Kidney glomerular epithelial cell (primary cell): ENCODE measurements around the gene DQX1.
A peak's percentile ranks its signal among the peaks of the same experiment; 100 is the strongest.

Source experiments
- DNase-seq: peaks from one replicate; lab custom pipeline; 2025; lab: John Stamatoyannopoulos, UW

Gene DQX1

DNA sequence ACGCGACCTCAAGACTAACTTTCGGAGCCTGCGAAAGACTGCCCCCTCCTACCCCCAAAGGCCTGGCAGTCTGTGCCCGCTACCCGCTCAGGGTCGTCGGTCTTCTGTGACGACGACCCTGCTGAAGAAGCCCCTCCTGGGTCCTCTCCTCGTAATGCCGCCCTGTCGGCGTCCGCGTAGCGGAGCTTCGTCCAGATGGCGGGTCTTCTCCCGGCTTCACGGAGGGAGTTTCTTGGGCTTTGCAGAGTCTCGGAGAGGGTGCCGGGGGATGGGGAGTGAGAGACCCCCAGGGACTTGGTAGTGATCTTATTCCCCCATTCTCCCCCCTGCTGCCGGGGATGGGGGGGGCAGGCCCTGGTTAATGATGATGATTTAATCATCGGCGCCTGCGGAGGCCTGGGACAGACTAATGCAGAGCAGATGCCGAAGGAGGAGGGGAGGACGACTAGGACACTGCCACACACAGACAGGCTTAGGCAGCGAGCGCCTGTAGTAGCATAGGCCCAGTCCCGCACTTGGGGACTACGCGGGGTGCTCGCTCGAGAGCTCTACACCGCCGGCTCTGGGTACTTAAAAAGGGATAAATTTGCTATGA, 18.0 kb downstream of the DQX1 start:
- DNase-seq = peak; percentile 21

DNA sequence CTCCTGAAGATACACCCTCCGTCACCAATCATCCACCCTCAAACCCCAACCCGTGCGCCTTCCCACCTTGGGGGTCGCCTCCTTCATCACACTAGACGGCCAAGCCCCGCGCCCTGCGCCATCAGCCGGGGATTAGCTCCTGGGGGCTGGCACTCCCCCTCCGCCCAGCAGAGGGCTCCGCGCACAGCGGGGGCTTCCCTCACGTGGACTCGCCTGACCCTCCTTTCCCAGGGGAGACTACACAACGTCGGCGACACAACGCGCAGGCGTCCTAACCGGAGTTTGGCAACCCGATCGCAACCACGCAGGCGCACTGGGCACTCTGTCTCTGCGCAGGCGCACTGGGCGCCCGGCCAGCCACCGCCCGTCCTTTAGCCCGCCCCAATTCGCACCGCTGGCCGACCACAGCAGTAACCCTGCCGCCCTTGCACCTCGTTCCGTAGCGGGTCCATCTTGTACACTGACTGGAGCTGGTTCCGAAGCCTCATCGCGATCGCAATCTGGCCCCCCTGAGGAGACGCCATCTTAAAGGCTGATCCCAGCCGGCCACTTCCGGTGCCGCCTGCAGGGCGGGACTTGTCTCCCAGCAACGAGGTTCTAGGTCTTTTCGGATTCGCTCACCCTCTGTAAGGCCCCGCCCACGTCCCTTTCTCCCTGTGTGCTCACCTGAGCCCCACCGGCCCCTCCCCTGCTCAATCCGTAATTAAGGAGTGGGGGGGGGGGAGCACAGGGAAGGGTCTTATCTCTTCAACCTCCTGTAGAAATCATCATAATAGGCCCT, 18.7 kb downstream of the DQX1 start, which contains the start of gene PCGF1:
Gene PCGF1 (minus strand): TSS at position 551 of the 781 bp plus-strand sequence. CDS start 27 bp downstream, at position 524.
- DNase-seq = peak; percentile 91

DNA sequence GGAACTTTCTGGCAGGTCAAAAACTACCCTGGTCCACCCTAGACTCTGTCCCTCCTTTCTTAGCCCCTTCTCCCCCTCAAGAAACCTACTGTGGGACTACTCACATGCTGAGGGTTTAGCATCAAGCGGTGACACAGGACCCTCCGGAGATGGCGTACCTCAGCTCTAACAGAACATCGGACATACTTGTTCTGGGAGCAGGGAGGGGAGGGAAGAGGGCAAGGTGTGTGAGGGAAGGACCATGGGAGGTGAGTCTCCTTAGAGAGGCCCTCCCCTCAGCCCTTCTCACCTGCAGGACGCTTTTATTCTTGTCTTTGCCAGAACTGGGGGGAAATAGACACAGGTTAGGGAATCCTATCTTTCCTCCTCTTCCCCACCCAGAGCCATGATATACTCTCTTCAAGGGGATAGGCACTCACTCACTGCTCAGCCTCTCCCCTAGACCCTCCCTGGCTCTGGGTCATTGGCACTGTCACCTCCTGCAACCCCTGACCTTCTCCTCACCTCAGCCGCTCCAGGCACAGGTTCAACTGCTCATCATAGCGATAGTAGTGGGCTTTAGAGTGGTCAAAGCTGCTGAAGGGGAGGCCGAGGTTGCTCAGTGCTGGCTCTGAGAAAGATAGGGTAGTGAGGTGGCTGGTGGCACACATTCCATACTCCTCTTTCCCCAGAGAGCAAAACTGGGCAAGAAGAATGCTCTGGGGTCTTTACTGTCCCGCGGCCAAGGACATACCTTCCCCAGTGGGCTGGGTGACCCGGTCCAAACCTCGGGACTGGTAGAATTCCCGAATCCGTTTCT, 20.4 kb downstream of the DQX1 start:
- no peak for DNase-seq

DNA sequence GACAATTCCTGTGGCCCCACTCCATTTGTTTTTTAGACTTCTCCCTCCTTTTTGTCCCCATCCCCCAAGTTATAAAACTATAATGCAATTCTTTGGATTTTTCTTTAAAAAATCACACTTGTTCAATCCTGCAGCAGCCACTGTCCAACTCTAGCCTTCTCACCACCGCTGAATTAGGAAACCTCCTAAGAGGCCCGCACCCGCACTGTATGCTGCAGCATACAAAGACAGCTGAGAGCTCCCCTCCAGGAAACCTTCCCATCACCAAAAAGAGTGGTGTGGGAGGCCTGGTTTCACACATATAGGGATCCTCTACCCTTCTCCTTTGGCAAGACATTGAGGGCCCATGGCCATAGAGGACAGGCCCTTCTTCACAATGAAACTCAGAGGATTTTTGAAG, 21.4 kb downstream of the DQX1 start:
- no peak for DNase-seq

DNA sequence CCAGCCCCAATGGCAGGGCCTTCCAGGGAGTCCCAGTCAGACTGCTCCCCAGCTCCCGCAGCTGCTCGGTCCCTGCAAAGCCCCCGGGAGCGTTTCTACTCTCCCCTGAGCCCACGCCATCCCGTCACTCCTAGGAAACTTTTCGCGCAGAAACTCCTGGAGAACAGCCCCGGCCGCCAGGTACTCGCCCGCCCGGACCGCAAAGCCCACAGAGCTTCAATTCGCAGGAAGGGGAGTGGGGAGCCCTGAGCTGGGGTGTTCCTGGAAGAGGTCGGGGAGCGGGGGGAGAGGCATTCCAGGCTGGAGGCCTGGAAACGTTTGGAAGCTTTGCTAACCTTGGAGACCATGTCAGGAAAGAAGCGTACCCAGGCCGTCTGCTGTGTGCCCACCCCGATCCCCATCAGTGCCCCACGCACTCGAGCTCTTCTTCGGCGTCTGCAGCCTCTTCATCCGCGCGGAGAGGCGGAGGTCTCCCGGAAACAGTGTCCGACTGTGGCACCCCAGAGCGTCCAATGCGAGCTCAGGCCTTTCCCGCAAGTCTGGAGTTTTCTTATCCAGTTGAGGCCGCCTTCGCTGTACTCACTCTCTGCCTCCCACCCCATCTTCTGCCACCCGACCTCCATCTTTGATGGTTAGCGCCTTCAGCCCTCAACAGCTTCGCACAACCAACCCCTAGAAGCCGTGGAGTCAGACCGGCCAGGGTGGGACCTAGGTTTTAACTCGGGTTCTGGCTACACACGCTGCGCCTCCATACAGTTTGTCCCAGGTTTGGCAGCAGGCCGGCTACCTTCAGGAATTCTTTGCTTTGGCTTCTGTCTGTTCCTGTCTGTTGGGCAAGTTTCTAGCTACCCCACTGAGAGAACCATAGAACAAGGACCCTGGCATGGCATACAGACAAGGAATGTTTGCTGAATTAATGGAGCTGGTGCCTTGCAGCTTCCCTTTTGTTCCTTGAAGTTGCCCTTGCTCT, 22.2 kb downstream of the DQX1 start:
- DNase-seq = no peak

DNA sequence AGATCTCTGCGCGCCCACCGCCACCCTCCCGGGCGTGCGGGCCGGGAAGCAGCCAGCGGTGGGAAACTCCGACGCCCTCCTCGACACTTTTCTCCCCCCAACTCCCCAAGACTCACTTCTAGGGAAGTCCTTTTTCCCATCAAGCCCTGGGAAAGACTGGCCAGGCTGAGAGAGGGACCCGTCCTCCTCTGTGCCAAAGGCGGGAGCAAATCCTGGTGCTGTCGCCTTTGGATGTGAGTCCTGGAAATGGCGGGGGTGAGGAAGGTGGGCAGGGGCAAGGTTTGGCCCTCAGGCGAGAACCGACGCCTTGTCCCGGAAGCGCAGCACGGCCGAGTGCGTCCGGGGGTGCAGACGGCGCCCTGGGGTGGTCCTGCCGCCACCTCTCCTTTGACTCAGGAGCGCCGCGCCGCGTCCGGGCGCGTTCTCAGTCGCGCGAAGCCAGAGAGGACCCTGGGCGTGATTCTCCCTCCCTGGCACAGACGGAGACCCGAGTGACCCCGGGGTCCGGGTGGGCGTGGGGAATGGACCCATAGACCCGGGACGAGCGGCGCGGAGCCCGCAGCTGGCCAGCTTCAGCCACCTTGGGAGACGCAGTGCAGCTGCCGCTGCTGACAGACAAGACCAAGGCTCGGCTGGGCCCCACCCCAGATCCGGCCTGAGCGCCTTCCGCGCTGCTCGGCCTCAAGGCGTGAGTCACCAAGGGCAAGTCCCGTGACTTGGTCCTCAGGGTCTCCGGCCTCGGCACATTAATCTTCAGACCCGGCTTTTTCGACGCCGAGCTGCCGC, 23.1 kb downstream of the DQX1 start:
- peak; percentile 17 for DNase-seq

DNA sequence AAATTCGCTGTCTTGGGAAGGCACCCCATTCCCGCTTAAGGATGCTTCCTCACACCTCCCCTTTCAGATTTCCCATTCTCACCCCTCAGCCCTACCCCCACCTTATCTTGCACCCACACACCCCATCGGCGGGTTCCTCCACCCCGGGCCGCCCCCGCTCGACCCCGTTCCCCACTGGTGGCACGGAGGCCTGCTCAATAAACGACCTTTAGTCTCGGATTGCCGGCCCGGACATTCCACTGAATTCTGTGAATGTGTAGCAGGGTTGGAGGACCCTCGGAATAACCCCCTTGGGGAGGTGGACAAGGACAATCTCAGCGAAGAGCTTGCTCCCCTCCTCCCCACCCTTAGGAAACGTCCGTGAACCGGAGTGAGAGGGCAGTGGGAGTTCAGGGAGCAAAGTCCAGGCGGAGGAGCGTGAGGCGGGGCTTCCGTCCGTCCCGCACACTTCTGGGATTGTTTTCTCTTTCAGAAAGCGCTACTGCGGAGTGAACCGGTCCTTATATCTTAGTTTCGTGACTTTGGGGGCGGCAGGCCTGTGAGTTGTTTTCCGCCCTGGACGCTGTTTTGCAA, 23.8 kb downstream of the DQX1 start:
- DNase-seq = no peak

DNA sequence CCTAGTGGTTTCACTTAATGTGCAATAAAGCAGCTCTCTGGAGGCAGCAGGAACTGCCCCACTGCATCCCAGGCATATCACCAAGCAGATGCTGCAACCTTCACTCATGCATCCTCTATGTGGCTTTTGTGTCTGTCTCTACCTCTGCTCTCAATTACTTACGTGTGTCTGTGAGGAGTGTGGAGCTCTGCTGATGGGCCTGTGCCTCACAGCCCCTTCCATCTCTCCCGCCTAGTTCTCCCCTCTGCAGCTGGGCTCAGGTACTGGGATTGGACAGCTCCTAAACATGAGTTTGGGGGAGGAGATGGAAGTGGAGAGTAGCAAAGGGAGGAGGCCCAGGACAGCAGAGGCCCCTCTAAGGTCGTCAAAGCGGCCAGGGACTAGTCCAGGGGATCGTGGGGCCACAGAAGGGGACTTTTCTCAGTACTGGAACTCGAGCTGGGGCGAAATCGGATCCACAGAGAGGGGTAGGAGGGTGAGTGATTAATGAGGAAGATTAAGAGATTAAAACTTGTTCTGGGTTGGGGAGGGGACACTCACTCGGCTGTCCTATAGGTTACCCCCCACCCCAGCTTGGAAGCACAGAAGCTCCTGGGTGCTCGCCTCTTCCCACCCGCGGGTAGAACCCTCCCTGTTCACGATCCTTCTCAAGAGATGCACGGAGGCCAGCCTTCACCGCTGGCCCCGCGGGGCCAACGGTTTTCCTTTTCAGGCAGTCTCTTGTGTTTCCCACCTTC, 24.5 kb downstream of the DQX1 start:
- DNase-seq = no peak

DNA sequence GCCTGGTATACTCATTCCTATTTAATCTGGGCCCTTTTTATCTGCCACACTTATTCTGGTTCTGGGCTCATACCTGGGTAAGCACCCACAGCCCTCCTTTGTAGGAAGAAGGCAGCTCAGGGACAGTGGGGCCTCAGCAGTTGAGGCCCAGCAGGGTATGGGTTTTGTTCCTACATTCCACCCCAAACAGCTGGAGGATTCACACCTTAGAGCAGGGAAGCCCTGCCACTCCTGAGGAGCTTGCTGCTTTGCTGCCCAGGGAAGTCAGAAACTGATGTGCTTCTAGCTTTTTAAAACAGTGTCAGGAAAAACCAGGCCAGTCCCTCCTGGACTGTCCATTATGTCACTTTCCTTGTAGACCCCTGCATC, 25.5 kb downstream of the DQX1 start:
- no peak for DNase-seq

DNA sequence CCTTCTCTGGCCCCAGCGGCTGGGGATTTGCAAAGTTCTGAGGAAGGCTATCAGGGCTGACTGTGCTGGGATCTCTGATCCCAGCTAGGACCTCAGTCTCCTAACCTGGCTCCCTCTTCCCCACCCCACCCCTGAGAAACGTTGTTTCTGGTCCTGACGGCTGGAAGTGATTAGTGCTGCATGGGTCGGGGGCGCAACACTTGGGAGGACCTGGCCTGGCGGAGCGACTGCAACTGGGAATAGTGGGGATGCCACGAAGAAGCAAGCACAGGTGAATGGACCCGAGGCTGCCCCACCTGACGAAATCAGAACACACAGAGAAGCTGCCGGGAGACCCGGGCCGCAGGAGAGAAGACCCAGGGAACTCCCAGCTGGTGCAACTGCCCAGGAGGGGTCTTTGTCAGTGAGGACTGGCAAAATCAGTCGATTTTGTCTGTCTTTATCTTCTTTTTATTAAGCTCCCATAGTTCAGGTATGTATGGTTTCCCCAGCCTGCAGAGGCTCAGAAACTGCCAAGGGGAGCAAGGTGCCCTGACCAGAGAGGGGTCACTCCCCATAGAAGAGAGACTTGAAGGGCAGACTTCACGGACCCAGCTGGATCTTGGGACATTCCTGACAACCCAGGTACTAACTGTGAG, 26.0 kb downstream of the DQX1 start:
- no peak for DNase-seq

DNA sequence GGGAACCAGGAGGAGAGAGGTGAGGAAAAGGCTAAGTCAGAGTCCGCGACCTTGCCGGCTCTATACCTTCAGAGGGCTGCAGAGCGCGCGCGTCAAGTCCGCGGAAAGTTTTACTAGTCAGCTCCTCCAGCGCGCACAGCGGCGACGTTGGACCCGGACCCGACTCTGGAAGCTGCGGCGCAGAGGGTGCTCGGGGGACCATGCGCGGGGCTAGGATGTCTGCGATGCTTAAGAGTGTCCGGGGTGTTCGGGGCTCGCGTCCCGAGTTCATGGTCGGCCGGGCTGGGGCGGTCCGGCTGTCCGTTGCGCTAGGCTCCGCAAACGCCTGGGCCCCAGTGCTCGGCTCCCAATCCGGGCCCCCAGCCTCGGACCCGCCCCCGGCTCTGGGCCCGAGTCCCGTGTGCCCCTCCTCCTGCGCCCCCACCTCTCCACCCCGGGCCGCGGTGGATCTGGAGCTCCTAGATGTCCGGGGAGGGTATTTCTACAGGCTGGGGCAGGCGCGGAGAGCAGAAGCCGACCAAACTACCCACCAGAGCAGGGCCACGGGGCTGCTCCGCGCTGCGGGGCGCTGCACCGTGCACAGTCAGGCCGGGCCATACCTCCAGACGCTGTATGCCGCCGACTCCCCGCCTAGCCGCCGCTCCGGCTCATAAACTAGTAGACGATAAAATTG, 26.6 kb downstream of the DQX1 start, which contains the start of gene LBX2:
Gene LBX2 (minus strand): TSS at position 337 of the 673 bp plus-strand sequence. CDS start 66 bp downstream, at position 271.
- no peak for DNase-seq

DNA sequence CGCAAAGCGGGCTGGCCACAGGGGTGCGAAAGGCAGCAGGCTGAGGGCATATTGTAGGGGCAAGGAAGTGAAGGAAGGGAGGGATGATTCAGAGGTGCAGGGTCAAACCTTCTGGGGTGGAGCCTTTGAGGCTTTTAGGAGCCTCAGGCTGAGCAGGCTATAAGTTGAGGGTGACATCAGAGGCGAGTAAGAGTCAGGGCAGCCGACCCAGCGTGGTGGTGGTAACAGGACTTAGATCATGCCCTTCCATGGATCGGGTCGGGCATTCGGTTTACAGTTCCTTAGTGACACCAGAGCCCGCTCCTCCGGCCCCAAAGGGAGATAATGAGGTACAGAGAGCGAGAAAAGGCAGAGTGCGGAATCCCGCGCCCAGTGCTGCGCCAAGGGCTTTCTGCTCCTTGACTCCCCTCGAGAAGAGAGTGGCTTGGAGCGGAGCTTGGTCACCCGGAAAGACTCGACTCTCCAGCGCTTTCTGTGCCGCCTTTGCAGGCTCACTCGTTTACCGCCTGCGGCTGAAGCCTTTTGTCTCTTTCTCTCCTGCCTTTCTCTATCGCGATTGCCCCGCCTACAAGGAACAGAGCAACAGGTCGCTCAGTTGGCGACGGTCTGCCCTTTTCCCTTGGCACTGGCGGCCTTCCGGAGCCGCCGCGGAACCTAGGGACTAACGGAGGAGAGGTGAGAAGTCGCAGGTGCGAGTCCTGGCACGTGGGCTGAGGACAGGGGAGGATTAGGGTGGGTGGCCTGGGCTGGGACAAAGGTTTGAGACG, 27.3 kb downstream of the DQX1 start:
- no peak for DNase-seq

DNA sequence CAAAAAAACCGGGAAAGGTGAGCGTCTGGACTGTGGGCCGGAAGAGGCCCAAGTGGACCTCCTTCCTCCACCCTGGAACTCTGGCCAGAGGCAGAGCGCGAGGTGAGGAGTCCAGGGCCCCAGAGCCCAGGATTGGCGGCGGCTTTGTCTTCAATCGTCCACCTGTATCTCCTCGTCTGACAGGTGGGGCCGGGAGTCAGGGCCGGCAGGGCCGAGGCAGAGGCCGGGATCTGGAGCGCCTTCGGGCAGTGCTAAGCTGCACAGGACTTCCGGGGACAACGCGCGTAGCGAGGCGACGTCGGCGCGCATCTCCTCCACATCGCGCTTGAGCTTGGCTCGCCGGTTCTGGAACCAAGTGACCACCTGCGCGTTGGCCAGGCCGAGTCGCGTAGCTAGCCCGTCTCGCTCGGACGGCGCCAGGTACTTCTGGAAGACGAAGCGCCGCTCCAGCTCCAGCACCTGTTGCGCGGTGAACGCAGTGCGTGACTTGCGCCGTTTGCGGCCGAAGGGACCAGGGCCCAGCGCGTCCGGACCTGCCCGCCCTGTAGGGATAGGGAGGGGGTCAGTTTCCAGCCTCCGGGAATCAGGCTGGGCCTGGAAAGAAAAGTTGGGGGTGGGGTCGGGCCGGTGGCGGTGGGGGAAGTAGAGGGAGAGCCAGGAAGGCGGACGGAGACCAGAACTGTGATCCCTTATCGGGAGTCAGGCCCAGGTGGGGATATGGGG, 28.1 kb downstream of the DQX1 start:
- DNase-seq = no peak

DNA sequence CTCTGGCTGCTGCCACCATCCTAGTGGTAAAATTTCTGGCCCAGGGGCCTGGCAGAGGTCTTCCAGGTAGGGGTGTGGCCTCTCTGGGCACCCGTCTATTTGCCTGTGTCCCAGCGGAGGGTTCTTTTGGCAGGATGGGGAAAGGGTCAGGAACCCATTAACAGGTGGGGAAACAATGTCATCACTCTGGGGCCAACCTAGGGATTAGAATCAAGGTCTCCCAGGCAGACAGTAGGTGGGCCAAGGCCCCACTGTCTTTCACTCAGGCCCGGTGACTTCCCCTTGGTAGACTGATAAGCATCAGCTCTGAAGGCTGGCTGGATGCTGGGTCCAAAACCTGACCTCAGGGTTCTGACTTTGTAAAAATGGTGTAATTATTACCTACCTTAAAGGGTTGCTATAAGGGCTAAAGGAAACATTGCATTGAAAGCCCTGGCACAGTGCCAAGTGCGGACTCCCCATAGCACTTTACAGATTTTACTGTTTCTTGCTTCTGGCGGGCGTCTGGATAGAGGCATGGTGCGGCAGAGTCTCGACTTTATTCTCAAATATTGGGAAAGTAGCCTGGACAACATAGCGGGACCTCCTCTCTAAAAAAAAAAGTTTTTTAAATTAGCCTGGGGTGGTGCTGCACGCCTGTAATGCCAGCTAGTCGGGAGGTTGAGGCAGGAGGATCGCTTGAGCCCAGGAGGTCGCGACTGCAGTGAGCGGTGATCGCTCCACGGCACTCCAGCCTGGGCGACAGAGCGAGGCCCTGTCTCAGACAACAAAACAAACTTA, 28.8 kb downstream of the DQX1 start:
- no peak for DNase-seq

DNA sequence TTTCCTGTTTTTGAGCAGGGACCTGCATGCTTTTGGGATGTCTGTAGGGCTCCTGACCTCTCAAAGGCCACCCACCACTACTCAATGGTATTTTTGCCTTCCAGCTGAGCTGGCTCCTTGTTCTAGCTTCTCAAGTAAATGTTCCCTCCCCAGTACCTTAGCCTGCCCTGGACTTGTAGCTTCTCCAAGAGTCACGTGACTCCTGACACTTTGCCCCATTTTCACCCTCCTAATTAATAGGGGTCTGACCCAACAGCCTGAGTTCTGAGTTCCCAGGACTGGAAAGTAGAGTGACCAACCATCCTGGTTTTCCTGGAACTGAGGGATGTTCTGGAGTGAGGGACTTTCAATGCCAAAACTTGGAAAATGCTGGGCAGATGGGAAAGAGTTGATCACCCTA, 30.6 kb downstream of the DQX1 start:
- DNase-seq = no peak

DNA sequence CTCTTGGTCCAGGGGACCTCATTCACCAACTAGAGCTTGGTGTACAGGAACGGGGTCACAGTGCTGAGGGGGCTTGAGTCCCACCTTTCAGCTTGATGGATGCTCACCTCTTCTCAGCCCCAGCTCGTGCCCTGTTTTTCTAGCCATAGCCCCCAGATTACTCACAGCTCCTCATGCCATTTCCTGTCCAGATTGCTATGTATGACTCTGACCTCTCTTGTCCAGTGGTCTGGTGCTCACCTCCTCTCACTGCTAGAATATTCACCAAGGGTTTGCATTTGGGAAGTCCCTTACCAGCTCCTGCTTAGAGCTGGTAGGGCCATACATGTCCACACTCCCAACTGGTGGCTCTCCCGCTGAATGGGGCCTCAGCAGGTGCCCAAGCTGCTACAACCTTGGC, 32.5 kb downstream of the DQX1 start:
- DNase-seq = no peak
